SW 1271 (cell line): ENCODE results near the gene LOXHD1.
A peak's percentile ranks its signal among the peaks of the same experiment; 100 is the strongest.

Source experiments
- DNase-seq, 2 experiments: peaks; one replicate each; lab custom pipeline; 2025; lab: John Stamatoyannopoulos, UW

LOXHD1 gene

GRCh38 chr18:46542545-46542944 lies 114.5 kb downstream of the LOXHD1 start:
- no peak for DNase-seq

- DNase-seq = no peak
These were observed 115.3 kb downstream of the LOXHD1 start for GRCh38 chr18:46541626-46542189.

- DNase-seq = no peak
These were observed 118.6 kb downstream of the LOXHD1 start for GRCh38 chr18:46538376-46538775.

GRCh38 chr18:46536215-46536874 lies 120.7 kb downstream of the LOXHD1 start:
- DNase-seq = peak; percentile 1 to 11

- DNase-seq = no peak
These were observed 125.5 kb downstream of the LOXHD1 start for GRCh38 chr18:46531482-46531881.

- no peak for DNase-seq
These were observed 129.0 kb downstream of the LOXHD1 start for GRCh38 chr18:46528037-46528436.

- no peak for DNase-seq
These were observed 137.2 kb downstream of the LOXHD1 start for GRCh38 chr18:46519870-46520269.

- DNase-seq = peak in 1 of 2 experiments; percentile 1
These were observed 138.6 kb downstream of the LOXHD1 start for GRCh38 chr18:46518438-46518837.

- no peak for DNase-seq
These were observed 140.5 kb downstream of the LOXHD1 start for GRCh38 chr18:46516555-46516954.

GRCh38 chr18:46510386-46510785 lies 146.6 kb downstream of the LOXHD1 start:
- DNase-seq = no peak

GRCh38 chr18:46509530-46509929 lies 147.5 kb downstream of the LOXHD1 start:
- no peak for DNase-seq

- DNase-seq = no peak
These were observed 149.9 kb downstream of the LOXHD1 start for GRCh38 chr18:46506974-46507586.

- no peak for DNase-seq
These were observed 154.6 kb downstream of the LOXHD1 start for GRCh38 chr18:46502444-46502843.

- DNase-seq = no peak
These were observed 159.9 kb downstream of the LOXHD1 start for GRCh38 chr18:46497129-46497528.

- DNase-seq = no peak
These were observed 168.4 kb downstream of the LOXHD1 start for GRCh38 chr18:46488471-46489213.

- no peak for DNase-seq
These were observed 171.3 kb downstream of the LOXHD1 start for GRCh38 chr18:46485675-46486194.

GRCh38 chr18:46484971-46485370 lies 172.0 kb downstream of the LOXHD1 start:
- no peak for DNase-seq

GRCh38 chr18:46482831-46483230 lies 174.2 kb downstream of the LOXHD1 start:
- no peak for DNase-seq

GRCh38 chr18:46481847-46482245 lies 175.2 kb downstream of the LOXHD1 start:
- DNase-seq = no peak

- DNase-seq = peak in 1 of 2 experiments; percentile 17
These were observed 175.8 kb downstream of the LOXHD1 start for GRCh38 chr18:46481048-46481846.

GRCh38 chr18:46480226-46480625 lies 176.8 kb downstream of the LOXHD1 start:
- DNase-seq = no peak

GRCh38 chr18:46478796-46479195 lies 178.2 kb downstream of the LOXHD1 start:
- DNase-seq = no peak
